Common myeloid progenitor, CD34-positive (primary cell): Measurements from ENCODE around the gene ELF2.

ENCODE experiments used
- CTCF ChIA-PET: fragments of 350-600 bp; sonication (Branson Sonifier 250); formaldehyde crosslinking; loops from one replicate; lab custom pipeline; 2021; ENCODE audit warnings: antibody characterized with exemption; lab: Charles Lee
- POLR2A ChIA-PET: fragments of 350-600 bp; sonication (Branson Sonifier 250); formaldehyde crosslinking; loops from one replicate; lab custom pipeline; 2021; ENCODE audit warnings: antibody characterized with exemption; lab: Charles Lee
- DNase-seq, 3 donors: peaks; one replicate each; pipeline versions ENCODE4 v3.0.0 to v3.0.0-alpha.2; 2013
- H3K27ac ChIP-seq, 2 experiments: 1 replicate in 1 of 2; 2 replicates in 1 of 2; pipeline ENCODE4 v1.7.0; 2013; ENCODE audit warnings: inconsistent platforms in 2 of 2, low read length in 2 of 2, mild to moderate bottlenecking in 2 of 2, low read depth in 1 of 2, moderate library complexity in 1 of 2; ENCODE audit not compliant: severe bottlenecking in 2 of 2, insufficient read depth in 1 of 2, poor library complexity in 1 of 2
- H3K27me3 ChIP-seq, 5 experiments: replicated peaks in 2 of 5; 1 replicate in 3 of 5; 2 replicates in 2 of 5; pipeline versions ENCODE4 v1.6.1 to v1.7.0; 2013; ENCODE audit warnings: low read length in 4 of 5, mild to moderate bottlenecking in 2 of 5, moderate library complexity in 2 of 5, inconsistent platforms in 1 of 5; ENCODE audit not compliant: insufficient read depth in 5 of 5, control insufficient read depth in 4 of 5
- H3K36me3 ChIP-seq, 4 experiments: 1 replicate in 2 of 4; 2 replicates in 2 of 4; pipeline versions ENCODE4 v1.6.1 to v1.7.0; 2013; ENCODE audit warnings: low read length in 3 of 4, control low read depth in 1 of 4, mild to moderate bottlenecking in 1 of 4; ENCODE audit not compliant: control insufficient read depth in 4 of 4, insufficient read depth in 4 of 4
- H3K4me1 ChIP-seq, 4 experiments: 1 replicate in 3 of 4; 2 replicates in 1 of 4; pipeline versions ENCODE4 v1.6.1 to v1.7.1; 2013; ENCODE audit warnings: low read length in 3 of 4, mild to moderate bottlenecking in 3 of 4, control low read depth in 1 of 4, inconsistent platforms in 1 of 4, moderate library complexity in 1 of 4; ENCODE audit not compliant: control insufficient read depth in 4 of 4, insufficient read depth in 4 of 4; ENCODE audit errors: control extremely low read depth in 1 of 4
- H3K4me3 ChIP-seq, 7 experiments: 1 replicate in 4 of 7; 2 replicates in 3 of 7; pipeline versions ENCODE4 v1.5.1 to v1.7.0; 2013; ENCODE audit warnings: mild to moderate bottlenecking in 7 of 7, low read length in 6 of 7, moderate library complexity in 6 of 7, inconsistent platforms in 2 of 7, low read depth in 2 of 7, control low read depth in 1 of 7; ENCODE audit not compliant: insufficient read depth in 4 of 7, control insufficient read depth in 1 of 7; ENCODE audit errors: extremely low read depth in 1 of 7
- H3K9me3 ChIP-seq, 5 experiments: 1 replicate in 4 of 5; 2 replicates in 1 of 5; pipeline versions ENCODE4 v1.6.1 to v1.7.1; 2013; ENCODE audit warnings: low read length in 4 of 5, mild to moderate bottlenecking in 2 of 5, inconsistent platforms in 1 of 5, low read depth in 1 of 5, moderate library complexity in 1 of 5; ENCODE audit not compliant: control insufficient read depth in 4 of 5, insufficient read depth in 2 of 5; ENCODE audit errors: control extremely low read depth in 1 of 5
- whole genome bisulfite sequencing: methylation state at CpG from one replicate; pipeline ENCODE4 v1.1.5; 2013; ENCODE audit not compliant: insufficient coverage; 5-methylcytosine and 5-hydroxymethylcytosine counted together

The ELF2 gene

GRCh38 chr4:139146926-139147629 is 29.9 kb downstream of the ELF2 start:
- Histone ChIP-seq H3K9me3 (peaks cover 0 to 4% (median 0%) of the 10 kb centered on the region in 5 experiments), H3K36me3 (peaks cover 0 to 4% (median 0%) of the 10 kb centered on the region in 4 experiments), H3K4me3 (no peak overlapping the region), H3K27ac (no peak overlapping the region), H3K4me1 (peaks cover 5 to 33% (median 27%) of the 10 kb centered on the region in 4 experiments), H3K27me3 (no peaks in the 10 kb centered on the region)
- CTCF ChIA-PET: no interaction called here
- peak in 2 of 3 donors; percentile 23 to 36 for DNase-seq
- WGBS: 100% methylated on average over 5 of the region's 8 CpGs
- POLR2A ChIA-PET: interaction anchor here (1.1 kb wide), 1 partner anchor 31 kb away, joined by 3 read pairs; no protein-coding TSS in a partner anchor

GRCh38 chr4:139145552-139145932 is 31.5 kb downstream of the ELF2 start:
- Histone ChIP-seq H3K27me3 (no peaks in the 10 kb centered on the region), H3K4me1 (peaks cover 5 to 34% (median 28%) of the 10 kb centered on the region in 4 experiments), H3K9me3 (peaks cover 0 to 4% (median 0%) of the 10 kb centered on the region in 5 experiments), H3K27ac (no peak overlapping the region), H3K36me3 (peaks cover 0 to 4% (median 0%) of the 10 kb centered on the region in 4 experiments), H3K4me3 (no peak overlapping the region)
- ChIA-PET POLR2A (no interaction called here), CTCF (interaction anchor here (0.8 to 1.9 kb wide), 3 partner anchors 9 to 14 kb away, joined by 3 to 6 read pairs (median 5); no protein-coding TSS in a partner anchor)
- WGBS: no CpG with 5 or more reads among the region's 1 CpG
- no peak for DNase-seq

- Histone ChIP-seq H3K27me3 (no peaks in the 10 kb centered on the region), H3K4me1 (peaks cover 5 to 34% (median 28%) of the 10 kb centered on the region in 4 experiments), H3K36me3 (peaks cover 0 to 4% (median 0%) of the 10 kb centered on the region in 4 experiments), H3K9me3 (peaks cover 0 to 4% (median 0%) of the 10 kb centered on the region in 5 experiments), H3K27ac (no peak overlapping the region), H3K4me3 (peak overlapping the region in 2 of 7 experiments; percentile 31 to 42)
- peak in 2 of 3 donors; percentile 25 to 42 for DNase-seq
- ChIA-PET POLR2A (interaction anchor here (0.6 to 1.2 kb wide), 2 partner anchors 32 to 47 kb away, joined by 3 to 4 read pairs; partner anchors contain the start of gene ELF2), CTCF (interaction anchor here (0.8 to 1.9 kb wide), 7 partner anchors 10 to 155 kb away, joined by 3 to 6 read pairs (median 5); no protein-coding TSS in a partner anchor)
- WGBS: 100% methylated on average over 1 of the region's 3 CpGs
Measured at GRCh38 chr4:139144911-139145551, 32.0 kb downstream of the ELF2 start.

- Histone ChIP-seq H3K9me3 (peaks cover 0 to 4% (median 0%) of the 10 kb centered on the region in 5 experiments), H3K4me3 (peak overlapping the region in 2 of 7 experiments; percentile 31 to 42), H3K36me3 (peaks cover 0 to 4% (median 0%) of the 10 kb centered on the region in 4 experiments), H3K27ac (no peak overlapping the region), H3K27me3 (no peaks in the 10 kb centered on the region), H3K4me1 (peaks cover 5 to 34% (median 28%) of the 10 kb centered on the region in 4 experiments)
- DNase-seq: peak; percentile 35 to 75 (median 75)
- ChIA-PET CTCF (interaction anchor here (0.7 to 1.9 kb wide), 7 partner anchors 11 to 155 kb away, joined by 3 to 6 read pairs (median 5); no protein-coding TSS in a partner anchor), POLR2A (interaction anchor here (0.6 to 1.2 kb wide), 2 partner anchors 33 to 47 kb away, joined by 3 to 4 read pairs; partner anchors contain the start of gene ELF2)
- 66% methylated on average over 6 of the region's 7 CpGs for WGBS
Measured at GRCh38 chr4:139144161-139144859, 32.7 kb downstream of the ELF2 start.

GRCh38 chr4:139142980-139143379 is 34.0 kb downstream of the ELF2 start:
- Histone ChIP-seq H3K9me3 (peaks cover 0 to 4% (median 0%) of the 10 kb centered on the region in 5 experiments), H3K36me3 (peaks cover 0 to 4% (median 0%) of the 10 kb centered on the region in 4 experiments), H3K27me3 (no peaks in the 10 kb centered on the region), H3K4me1 (peaks cover 5 to 41% (median 28%) of the 10 kb centered on the region in 4 experiments), H3K4me3 (no peak overlapping the region), H3K27ac (no peak overlapping the region)
- POLR2A ChIA-PET: no interaction called here
- 100% methylated on average over 2 of the region's 2 CpGs for WGBS
- no peak for DNase-seq
- CTCF ChIA-PET: interaction anchor here (0.9 to 2.0 kb wide), 4 partner anchors 9 to 43 kb away, joined by 3 to 5 read pairs (median 4); no protein-coding TSS in a partner anchor

- no peak overlapping the region for H3K27ac ChIP-seq
- ChIA-PET POLR2A (no interaction called here), CTCF (interaction anchor here (0.8 to 2.0 kb wide), 4 partner anchors 26 to 225 kb away, joined by 3 to 5 read pairs (median 4); no protein-coding TSS in a partner anchor)
- no peaks in the 10 kb centered on the region for H3K27me3 ChIP-seq
- peaks cover 0 to 4% (median 1%) of the 10 kb centered on the region in 4 experiments for H3K36me3 ChIP-seq
- 50% methylated on average over 1 of the region's 1 CpG for WGBS
- peaks cover 0 to 4% (median 0%) of the 10 kb centered on the region in 5 experiments for H3K9me3 ChIP-seq
- no peak for DNase-seq
- no peak overlapping the region for H3K4me3 ChIP-seq
- peaks cover 5 to 44% (median 28%) of the 10 kb centered on the region in 4 experiments for H3K4me1 ChIP-seq
Measured at GRCh38 chr4:139142087-139142486, 34.9 kb downstream of the ELF2 start.
